Body of pancreas (tissue), 4 donors: Measurements from ENCODE around the gene GCNT1. TPM values are rescaled to one million over a fixed set of nuclear protein-coding genes. Genes with fewer than 3 reads are reported as not detected.

Experiments used
- ATAC-seq: fragments of 150-250 bp; one replicate; pipeline ENCODE4 v1.9.1; 2016
- DNase-seq, 4 donors: peaks; one replicate each; pipeline ENCODE4 v3.0.0-alpha.2; 2019
- H3K27ac ChIP-seq, 4 donors: fragments of 200-600 bp; sonication (generic); 1 replicate in 3 of 4; 2 replicates in 1 of 4; pipeline versions ENCODE4 v1.5.1 to v1.6.1; 2016 to 2019; ENCODE audit warnings: mild to moderate bottlenecking in 1 of 4, mixed read lengths in 1 of 4, moderate library complexity in 1 of 4
- H3K27me3 ChIP-seq, 2 donors: fragments of 200-600 bp; sonication (generic); one replicate each; pipeline ENCODE4 v1.6.0; 2016; ENCODE audit warnings: mild to moderate bottlenecking in 1 of 2
- H3K36me3 ChIP-seq, 2 donors: fragments of 200-600 bp; sonication (generic); replicated peaks in 1 of 2; 2 replicates each; pipeline ENCODE4 v1.5.1; 2016; ENCODE audit warnings: low read depth in 2 of 2; ENCODE audit not compliant: insufficient read depth in 1 of 2
- H3K4me1 ChIP-seq: fragments of 200-600 bp; sonication (generic); one replicate; pipeline ENCODE4 v1.6.0; 2016
- H3K4me3 ChIP-seq, 2 donors: fragments of 200-600 bp; sonication (generic); 1 replicate in 1 of 2; 2 replicates in 1 of 2; pipeline ENCODE4 v1.5.1; 2016 to 2019
- H3K9me3 ChIP-seq, 3 donors: fragments of 200-600 bp; sonication (generic); 1 replicate in 2 of 3; 2 replicates in 1 of 3; pipeline ENCODE4 v1.5.1; 2016
- POLR2A ChIP-seq, 3 donors: fragments of 450-650 bp; IDR thresholded peaks; one replicate each; pipeline ENCODE4 v1.6.1; 2016; ENCODE audit warnings: antibody characterized with exemption in 3 of 3, mild to moderate bottlenecking in 2 of 3
- WGBS, 2 donors: methylation state at CpG; one replicate each; pipeline ENCODE4 v1.1.5; 2017; 5-methylcytosine and 5-hydroxymethylcytosine counted together
- intact Hi-C: fragments of 100-400 bp; cut with DNase I; formaldehyde crosslinking; loops from one replicate; pipeline ENCODE4 v1.15.1; 2023
- total RNA-seq, 2 donors: library from RNA; depleted of rRNA; stranded (reverse); fragments of >200 nt; gene quantifications; one replicate each; pipeline ENCODE4 v1.1.0, GENCODE V29; 2016
- TF ChIP-seq, protein P1 (sequence below), 7 experiments: fragments of 450-650 bp in 4 of 7; fragments of 200-600 bp in 3 of 7; sonication (generic) in 3 of 7; IDR thresholded peaks; one replicate each; pipeline ENCODE4 v1.5.1; 2016 to 2019; ENCODE audit warnings: antibody characterized with exemption in 7 of 7

GCNT1 gene
- total RNA-seq, 2 donors from 2014 or later, result 7.3 to 34.2 TPM

DNA sequence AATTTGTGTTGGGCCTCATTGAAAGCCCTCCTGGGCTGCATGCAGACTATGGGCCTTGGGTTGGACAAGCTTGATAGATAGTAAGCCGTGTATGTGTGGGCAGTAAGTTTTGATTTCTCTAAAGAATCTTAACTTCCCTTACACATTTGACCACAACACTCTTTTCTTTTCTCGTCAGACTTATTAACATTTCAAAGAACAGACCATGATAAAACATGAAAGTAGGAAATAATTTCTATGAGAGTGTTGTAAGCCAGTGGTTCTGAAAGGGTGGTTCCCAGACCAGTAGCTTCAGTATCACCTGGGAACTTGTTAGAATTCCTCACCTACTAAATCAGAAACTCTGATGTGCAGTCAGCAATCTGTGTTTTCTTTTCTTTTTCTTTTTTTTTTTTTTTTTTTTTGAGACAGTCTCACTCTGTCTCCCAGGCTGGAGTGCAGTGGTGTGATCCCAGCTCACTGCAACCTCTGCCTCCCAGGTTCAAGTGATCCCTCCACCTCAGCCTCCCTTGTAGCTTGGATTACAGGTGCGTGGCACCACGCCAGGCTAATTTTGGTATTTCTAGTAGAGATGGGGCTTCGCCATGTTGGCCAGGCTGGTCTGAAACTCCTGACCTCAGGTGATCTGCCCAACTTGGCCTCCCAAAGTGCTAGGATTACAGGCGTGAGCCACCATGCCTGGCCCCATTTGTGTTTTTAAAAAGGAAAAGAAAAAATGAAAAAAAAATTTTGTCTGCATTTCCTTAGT lies 20.0 kb upstream of the GCNT1 start:
- no peak overlapping the region for H3K4me3 ChIP-seq
- no peak for DNase-seq
- H3K27me3 ChIP-seq, result no peaks in the 10 kb centered on the region
- no peaks in the 10 kb centered on the region for H3K4me1 ChIP-seq
- H3K27ac ChIP-seq, result no peak overlapping the region
- no peaks in the 10 kb centered on the region for H3K9me3 ChIP-seq
- WGBS, 2 donors, result 85 to 86% methylated on average over 6 of the region's 6 CpGs
- no peak for ATAC-seq
- intact Hi-C loops, result no loop called here
- H3K36me3 ChIP-seq, result no peaks in the 10 kb centered on the region
- TF ChIP-seq POLR2A (IDR thresholded peaks at IDR 0.05), result no peak
- TF ChIP-seq, protein P1, sequence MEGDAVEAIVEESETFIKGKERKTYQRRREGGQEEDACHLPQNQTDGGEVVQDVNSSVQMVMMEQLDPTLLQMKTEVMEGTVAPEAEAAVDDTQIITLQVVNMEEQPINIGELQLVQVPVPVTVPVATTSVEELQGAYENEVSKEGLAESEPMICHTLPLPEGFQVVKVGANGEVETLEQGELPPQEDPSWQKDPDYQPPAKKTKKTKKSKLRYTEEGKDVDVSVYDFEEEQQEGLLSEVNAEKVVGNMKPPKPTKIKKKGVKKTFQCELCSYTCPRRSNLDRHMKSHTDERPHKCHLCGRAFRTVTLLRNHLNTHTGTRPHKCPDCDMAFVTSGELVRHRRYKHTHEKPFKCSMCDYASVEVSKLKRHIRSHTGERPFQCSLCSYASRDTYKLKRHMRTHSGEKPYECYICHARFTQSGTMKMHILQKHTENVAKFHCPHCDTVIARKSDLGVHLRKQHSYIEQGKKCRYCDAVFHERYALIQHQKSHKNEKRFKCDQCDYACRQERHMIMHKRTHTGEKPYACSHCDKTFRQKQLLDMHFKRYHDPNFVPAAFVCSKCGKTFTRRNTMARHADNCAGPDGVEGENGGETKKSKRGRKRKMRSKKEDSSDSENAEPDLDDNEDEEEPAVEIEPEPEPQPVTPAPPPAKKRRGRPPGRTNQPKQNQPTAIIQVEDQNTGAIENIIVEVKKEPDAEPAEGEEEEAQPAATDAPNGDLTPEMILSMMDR (IDR thresholded peaks at IDR 0.05), result no peak

DNA sequence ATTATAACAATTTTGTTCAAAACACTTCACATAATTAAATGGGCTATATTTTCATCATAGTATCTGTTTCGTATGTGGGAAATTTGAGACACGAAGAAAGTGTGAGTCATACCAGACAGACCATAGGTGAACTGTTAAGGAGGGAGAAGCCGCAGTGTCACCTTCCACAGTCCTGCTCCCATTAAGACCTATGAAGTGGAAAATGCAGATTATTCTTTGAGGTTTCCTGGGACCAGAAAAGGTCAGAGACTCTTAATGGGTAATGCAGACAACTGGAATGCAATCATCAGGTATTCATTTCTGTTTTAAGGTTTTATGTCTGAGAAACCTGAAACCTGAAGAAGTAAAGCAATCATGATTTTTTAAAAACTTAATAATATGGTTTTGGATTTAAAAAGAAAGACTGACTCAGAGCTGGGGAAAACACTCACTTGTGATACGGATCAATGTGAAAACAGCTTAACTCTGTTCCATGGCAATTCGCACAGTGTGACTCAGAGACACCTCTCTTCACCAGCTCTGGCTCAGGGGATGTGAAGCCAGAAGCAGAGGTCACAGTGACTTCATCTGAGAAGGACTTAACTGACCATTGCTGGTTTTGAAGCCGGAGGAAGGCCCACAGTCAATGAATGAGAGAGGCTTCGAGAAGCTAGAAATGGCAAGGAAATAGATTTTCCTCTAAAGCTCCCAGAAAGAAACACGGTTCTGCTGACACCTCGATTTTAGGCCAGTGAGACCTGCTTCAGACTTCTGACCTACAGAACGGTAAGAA lies 17.2 kb upstream of the GCNT1 start:
- Histone ChIP-seq H3K4me3 (no peak overlapping the region), H3K27me3 (no peaks in the 10 kb centered on the region), H3K27ac (no peak overlapping the region), H3K4me1 (no peaks in the 10 kb centered on the region), H3K36me3 (no peaks in the 10 kb centered on the region), H3K9me3 (no peaks in the 10 kb centered on the region)
- 81 to 87% methylated on average over 10 of the region's 10 CpGs for WGBS, 2 donors
- TF ChIP-seq POLR2A (IDR thresholded peaks at IDR 0.05), result no peak
- TF ChIP-seq, protein P1 (IDR thresholded peaks at IDR 0.05), result no peak
- intact Hi-C loops, result no loop called here
- DNase-seq, result no peak
- no peak for ATAC-seq

DNA sequence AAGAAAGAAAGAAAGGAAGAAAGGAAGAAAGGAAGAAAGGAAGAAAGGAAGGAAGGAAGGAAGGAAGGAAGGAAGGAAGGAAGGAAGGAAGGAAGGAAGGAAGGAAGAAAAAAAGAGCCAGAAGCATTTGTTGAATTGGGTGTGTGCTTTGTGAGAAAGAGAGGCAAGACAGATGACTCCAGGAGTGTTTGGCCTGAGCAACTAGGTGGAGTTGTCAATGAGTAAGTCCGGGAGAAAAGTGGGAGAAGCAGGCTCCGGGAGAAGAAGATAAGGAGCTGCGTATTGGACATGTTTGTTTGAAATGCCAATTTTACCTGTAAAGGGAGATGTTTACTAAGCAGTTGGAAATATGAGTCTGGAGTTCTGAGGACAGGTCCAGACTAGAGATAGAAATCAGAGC lies 15.1 kb upstream of the GCNT1 start:
- ATAC-seq (no peak), DNase-seq (no peak)
- WGBS, 2 donors, result 32 to 43% methylated on average over 3 of the region's 3 CpGs
- Histone ChIP-seq H3K9me3 (no peaks in the 10 kb centered on the region), H3K27me3 (no peaks in the 10 kb centered on the region), H3K36me3 (no peaks in the 10 kb centered on the region), H3K27ac (no peak overlapping the region), H3K4me3 (no peak overlapping the region), H3K4me1 (peaks cover 6% of the 10 kb centered on the region)
- TF ChIP-seq, protein P1 (IDR thresholded peaks at IDR 0.05), result no peak
- TF ChIP-seq POLR2A (IDR thresholded peaks at IDR 0.05), result no peak
- intact Hi-C loops, result no loop called here

DNA sequence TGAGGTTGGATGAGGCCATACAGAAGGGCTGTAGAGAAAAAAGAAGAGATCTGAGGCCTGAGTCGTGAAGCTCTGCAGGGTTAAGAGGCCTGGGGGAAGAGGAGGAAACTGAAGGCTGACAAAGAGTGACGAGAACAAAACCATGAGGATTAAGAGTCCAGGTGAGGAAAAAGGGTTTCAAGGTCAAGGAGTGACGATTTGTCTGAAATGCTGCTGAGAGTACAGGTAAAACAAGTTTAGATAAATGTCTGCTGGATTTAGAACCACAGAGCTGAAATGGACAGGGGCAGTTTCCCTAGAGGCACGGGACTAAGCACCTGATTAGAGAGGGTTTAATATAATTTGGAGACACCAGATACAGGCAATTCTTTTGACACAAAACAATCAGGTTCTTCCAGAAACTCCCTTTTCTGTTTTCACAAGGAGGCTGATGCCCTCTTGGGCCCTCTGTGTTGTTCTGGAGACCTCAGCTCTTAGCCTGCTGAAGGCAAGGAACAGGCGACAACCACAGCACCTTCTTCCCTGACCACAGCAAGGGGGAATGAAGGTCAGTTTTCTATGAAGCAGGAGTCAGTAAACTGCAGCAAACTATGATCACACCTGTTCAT lies 14.6 kb upstream of the GCNT1 start:
- intact Hi-C loops, result no loop called here
- no peak for ATAC-seq
- WGBS, 2 donors, result 40 to 47% methylated on average over 5 of the region's 5 CpGs
- Histone ChIP-seq H3K27ac (no peak overlapping the region), H3K36me3 (no peaks in the 10 kb centered on the region), H3K27me3 (no peaks in the 10 kb centered on the region), H3K4me3 (no peak overlapping the region), H3K9me3 (no peaks in the 10 kb centered on the region), H3K4me1 (peaks cover 6% of the 10 kb centered on the region)
- DNase-seq, result no peak
- TF ChIP-seq POLR2A (IDR thresholded peaks at IDR 0.05), result no peak
- TF ChIP-seq, protein P1 (IDR thresholded peaks at IDR 0.05), result no peak
